ENCODE measurements around the gene PRDX2. TPM values are rescaled to one million over a fixed set of nuclear protein-coding genes. Genes with fewer than 3 reads are reported as not detected.

PRDX2 gene
- polyA plus RNA-seq, 2 donors: 157 to 323 TPM

GRCh38 chr19:12756150-12756883 lies 45.3 kb downstream of the PRDX2 start:
- Histone ChIP-seq H3K4me3 (ENCODE audit: low read depth in 1 of 2, low read length in 2 of 2) (no peak overlapping the region), H3K36me3 (ENCODE audit: control insufficient read depth in 2 of 2, insufficient read depth in 2 of 2, low read length in 1 of 2) (no peaks in the 10 kb centered on the region), H3K4me1 (ENCODE audit: control insufficient read depth in 2 of 2, insufficient read depth in 2 of 2, low read length in 1 of 2) (peaks cover 0 to 2% of the 10 kb centered on the region in 2 donors), H3K27ac (ENCODE audit: low read depth in 2 of 2, low read length in 1 of 2) (no peak overlapping the region), H3K27me3 (ENCODE audit: control insufficient read depth in 1 of 2, insufficient read depth in 2 of 2, low read length in 2 of 2) (no peaks in the 10 kb centered on the region), H3K9me3 (ENCODE audit: control insufficient read depth in 2 of 2, insufficient read depth in 1 of 2, low read depth in 1 of 2, low read length in 1 of 2) (no peaks in the 10 kb centered on the region)
- WGBS, 2 donors: 86 to 88% methylated on average over 19 of the region's 19 CpGs

GRCh38 chr19:12754465-12755196 lies 47.0 kb downstream of the PRDX2 start:
- H3K27me3 ChIP-seq (ENCODE audit: control insufficient read depth in 1 of 2, insufficient read depth in 2 of 2, low read length in 2 of 2): no peaks in the 10 kb centered on the region
- no peak overlapping the region for H3K4me3 ChIP-seq (ENCODE audit: low read depth in 1 of 2, low read length in 2 of 2)
- no peak overlapping the region for H3K27ac ChIP-seq (ENCODE audit: low read depth in 2 of 2, low read length in 1 of 2)
- H3K9me3 ChIP-seq (ENCODE audit: control insufficient read depth in 2 of 2, insufficient read depth in 1 of 2, low read depth in 1 of 2, low read length in 1 of 2): no peaks in the 10 kb centered on the region
- H3K4me1 ChIP-seq (ENCODE audit: control insufficient read depth in 2 of 2, insufficient read depth in 2 of 2, low read length in 1 of 2): peaks cover 0 to 12% of the 10 kb centered on the region in 2 donors
- no peaks in the 10 kb centered on the region for H3K36me3 ChIP-seq (ENCODE audit: control insufficient read depth in 2 of 2, insufficient read depth in 2 of 2, low read length in 1 of 2)
- WGBS, 2 donors: 70 to 75% methylated on average over 49 to 50 of the region's 50 CpGs

GRCh38 chr19:12752056-12752781 lies 49.4 kb downstream of the PRDX2 start:
- Histone ChIP-seq H3K36me3 (ENCODE audit: control insufficient read depth in 2 of 2, insufficient read depth in 2 of 2, low read length in 1 of 2) (peaks cover 0 to 7% of the 10 kb centered on the region in 2 donors), H3K4me3 (ENCODE audit: low read depth in 1 of 2, low read length in 2 of 2) (no peak overlapping the region), H3K27me3 (ENCODE audit: control insufficient read depth in 1 of 2, insufficient read depth in 2 of 2, low read length in 2 of 2) (no peaks in the 10 kb centered on the region), H3K9me3 (ENCODE audit: control insufficient read depth in 2 of 2, insufficient read depth in 1 of 2, low read depth in 1 of 2, low read length in 1 of 2) (peaks cover 0 to under 1% of the 10 kb centered on the region in 2 donors), H3K27ac (ENCODE audit: low read depth in 2 of 2, low read length in 1 of 2) (no peak overlapping the region), H3K4me1 (ENCODE audit: control insufficient read depth in 2 of 2, insufficient read depth in 2 of 2, low read length in 1 of 2) (peaks cover 0 to 14% of the 10 kb centered on the region in 2 donors)
- 68 to 71% methylated on average over 23 of the region's 23 CpGs for WGBS, 2 donors

GRCh38 chr19:12751635-12752034 lies 50.0 kb downstream of the PRDX2 start, which contains the start of gene BEST2:
Gene BEST2, plus strand, starts transcription at chr19:12751791. Its CDS starts 802 bp downstream, at chr19:12752593.
- Histone ChIP-seq H3K4me1 (ENCODE audit: control insufficient read depth in 2 of 2, insufficient read depth in 2 of 2, low read length in 1 of 2) (peaks cover 0 to 14% of the 10 kb centered on the region in 2 donors), H3K27ac (ENCODE audit: low read depth in 2 of 2, low read length in 1 of 2) (peak within 1 kb of the TSS in 1 of 2 donors; percentile 7), H3K27me3 (ENCODE audit: control insufficient read depth in 1 of 2, insufficient read depth in 2 of 2, low read length in 2 of 2) (no peaks in the 10 kb centered on the region), H3K4me3 (ENCODE audit: low read depth in 1 of 2, low read length in 2 of 2) (no peak within 1 kb of the TSS), H3K36me3 (ENCODE audit: control insufficient read depth in 2 of 2, insufficient read depth in 2 of 2, low read length in 1 of 2) (peaks cover 0 to 11% of the 10 kb centered on the region in 2 donors), H3K9me3 (ENCODE audit: control insufficient read depth in 2 of 2, insufficient read depth in 1 of 2, low read depth in 1 of 2, low read length in 1 of 2) (peaks cover 0 to 3% of the 10 kb centered on the region in 2 donors)
- WGBS, 2 donors: 31 to 39% methylated on average over 14 of the region's 14 CpGs

- no peak overlapping the region for H3K4me3 ChIP-seq (ENCODE audit: low read depth in 1 of 2, low read length in 2 of 2)
- H3K36me3 ChIP-seq (ENCODE audit: control insufficient read depth in 2 of 2, insufficient read depth in 2 of 2, low read length in 1 of 2): peaks cover 3 to 16% of the 10 kb centered on the region in 2 donors
- peak overlapping the region in 1 of 2 donors; percentile 7 for H3K27ac ChIP-seq (ENCODE audit: low read depth in 2 of 2, low read length in 1 of 2)
- H3K9me3 ChIP-seq (ENCODE audit: control insufficient read depth in 2 of 2, insufficient read depth in 1 of 2, low read depth in 1 of 2, low read length in 1 of 2): peaks cover 0 to 3% of the 10 kb centered on the region in 2 donors
- H3K27me3 ChIP-seq (ENCODE audit: control insufficient read depth in 1 of 2, insufficient read depth in 2 of 2, low read length in 2 of 2): no peaks in the 10 kb centered on the region
- WGBS, 2 donors: 48 to 65% methylated on average over 9 of the region's 9 CpGs
- H3K4me1 ChIP-seq (ENCODE audit: control insufficient read depth in 2 of 2, insufficient read depth in 2 of 2, low read length in 1 of 2): peaks cover 0 to 14% of the 10 kb centered on the region in 2 donors
These were observed 50.7 kb downstream of the PRDX2 start for GRCh38 chr19:12750851-12751250.

GRCh38 chr19:12749938-12750521 lies 51.6 kb downstream of the PRDX2 start:
- peaks cover 3 to 24% of the 10 kb centered on the region in 2 donors for H3K36me3 ChIP-seq (ENCODE audit: control insufficient read depth in 2 of 2, insufficient read depth in 2 of 2, low read length in 1 of 2)
- no peaks in the 10 kb centered on the region for H3K27me3 ChIP-seq (ENCODE audit: control insufficient read depth in 1 of 2, insufficient read depth in 2 of 2, low read length in 2 of 2)
- H3K4me1 ChIP-seq (ENCODE audit: control insufficient read depth in 2 of 2, insufficient read depth in 2 of 2, low read length in 1 of 2): peaks cover 0 to 17% of the 10 kb centered on the region in 2 donors
- H3K4me3 ChIP-seq (ENCODE audit: low read depth in 1 of 2, low read length in 2 of 2): no peak overlapping the region
- H3K27ac ChIP-seq (ENCODE audit: low read depth in 2 of 2, low read length in 1 of 2): no peak overlapping the region
- WGBS, 2 donors: 18 to 27% methylated on average over 23 to 24 of the region's 24 CpGs
- peaks cover 0 to 3% of the 10 kb centered on the region in 2 donors for H3K9me3 ChIP-seq (ENCODE audit: control insufficient read depth in 2 of 2, insufficient read depth in 1 of 2, low read depth in 1 of 2, low read length in 1 of 2)

GRCh38 chr19:12748489-12748888 lies 53.1 kb downstream of the PRDX2 start:
- Histone ChIP-seq H3K27ac (ENCODE audit: low read depth in 2 of 2, low read length in 1 of 2) (no peak overlapping the region), H3K4me3 (ENCODE audit: low read depth in 1 of 2, low read length in 2 of 2) (no peak overlapping the region), H3K27me3 (ENCODE audit: control insufficient read depth in 1 of 2, insufficient read depth in 2 of 2, low read length in 2 of 2) (no peaks in the 10 kb centered on the region), H3K4me1 (ENCODE audit: control insufficient read depth in 2 of 2, insufficient read depth in 2 of 2, low read length in 1 of 2) (peaks cover 0 to 15% of the 10 kb centered on the region in 2 donors), H3K36me3 (ENCODE audit: control insufficient read depth in 2 of 2, insufficient read depth in 2 of 2, low read length in 1 of 2) (peaks cover 3 to 24% of the 10 kb centered on the region in 2 donors), H3K9me3 (ENCODE audit: control insufficient read depth in 2 of 2, insufficient read depth in 1 of 2, low read depth in 1 of 2, low read length in 1 of 2) (peaks cover 0 to 3% of the 10 kb centered on the region in 2 donors)
- whole genome bisulfite sequencing, 2 donors: 53 to 63% methylated on average over 6 of the region's 6 CpGs
